22Rv1 (cell line): ENCODE results near the gene TBC1D5.

Source experiments
- CTCF ChIP-seq: fragments of 450-650 bp; IDR thresholded peaks from 2 replicates; pipeline ENCODE4 v1.5.1; 2017; ENCODE audit warnings: mild to moderate bottlenecking
- ZFX ChIP-seq: fragments of 450-650 bp; IDR thresholded peaks from 2 replicates; pipeline ENCODE4 v1.6.1; 2017; ENCODE audit warnings: antibody characterized with exemption, borderline replicate concordance

GRCh38 chr3:17431004-17431403 is 311.4 kb downstream of the TBC1D5 start:
- TF ChIP-seq CTCF, result peak; percentile 74
- no peak for TF ChIP-seq ZFX
